ENCODE data around the gene NYAP1. TPM values are rescaled to one million over a fixed set of nuclear protein-coding genes. Genes with fewer than 3 reads are reported as not detected.
"Not testable (repeated sequence)": the region's sequence is repeated elsewhere in the genome, so short reads cannot be mapped to it uniquely, and the experiment has no call there.

The NYAP1 gene
- total RNA-seq, 2 experiments from 2014 or later: 0.66 to 0.75 TPM

- Mint-ChIP-seq H3K27ac (peak overlapping the region; percentile 100), H3K4me1 (ENCODE audit: low read depth) (peaks cover 48% of the 10 kb centered on the region), H3K4me3 (peak overlapping the region; percentile 95), H3K36me3 (ENCODE audit: low read depth) (peaks cover 50% of the 10 kb centered on the region), H3K9me3 (no peaks in the 10 kb centered on the region), H3K27me3 (no peaks in the 10 kb centered on the region)
- intact Hi-C loops (cut with DNase I, micrococcal nuclease): loop anchor here (1.0 to 10.0 kb wide), 5 partner anchors 7 to 819 kb away; partner anchors contain the start of genes GNB2 (in 1 of the 2), TSC22D4 (in 1 of the 2) and ZCWPW1 (in 1 of the 2)
- Histone ChIP-seq H3K4me1 (ENCODE audit: insufficient read depth, low read length) (peaks cover 57% of the 10 kb centered on the region), H3K4me3 (ENCODE audit: low read length) (peak overlapping the region; percentile 67), H3K36me3 (ENCODE audit: insufficient read depth, low read length) (peaks cover 30% of the 10 kb centered on the region), H3K27ac (ENCODE audit: low read depth in 1 of 2, low read length in 2 of 2) (peak overlapping the region; percentile 87 to 90), H3K9me3 (ENCODE audit: control insufficient read depth in 1 of 2, insufficient read depth in 1 of 2, low read length in 2 of 2) (no peaks in the 10 kb centered on the region), H3K27me3 (ENCODE audit: control insufficient read depth in 1 of 2, insufficient read depth in 2 of 2, low read length in 2 of 2) (no peaks in the 10 kb centered on the region)
- ATAC-seq (ENCODE audit: poor library complexity) (peak; percentile 48), DNase-seq (peak; percentile 29 to 77 (median 48))
- TF ChIP-seq CTCF (IDR thresholded peaks at IDR 0.05): no peak
- ChIA-PET CTCF (interaction anchor here (1.4 kb wide), 1 partner anchor 15 kb away, joined by 5 read pairs; no protein-coding TSS in a partner anchor), POLR2A (interaction anchor here (0.9 to 6.0 kb wide), 15 partner anchors 6 to 335 kb away, joined by 3 to 84 read pairs (median 6); partner anchors contain the start of genes AGFG2, FBXO24, LAMTOR4 and LRCH4)
Measured at GRCh38 chr7:100435401-100436304, 48.1 kb upstream of the NYAP1 start.

DNA sequence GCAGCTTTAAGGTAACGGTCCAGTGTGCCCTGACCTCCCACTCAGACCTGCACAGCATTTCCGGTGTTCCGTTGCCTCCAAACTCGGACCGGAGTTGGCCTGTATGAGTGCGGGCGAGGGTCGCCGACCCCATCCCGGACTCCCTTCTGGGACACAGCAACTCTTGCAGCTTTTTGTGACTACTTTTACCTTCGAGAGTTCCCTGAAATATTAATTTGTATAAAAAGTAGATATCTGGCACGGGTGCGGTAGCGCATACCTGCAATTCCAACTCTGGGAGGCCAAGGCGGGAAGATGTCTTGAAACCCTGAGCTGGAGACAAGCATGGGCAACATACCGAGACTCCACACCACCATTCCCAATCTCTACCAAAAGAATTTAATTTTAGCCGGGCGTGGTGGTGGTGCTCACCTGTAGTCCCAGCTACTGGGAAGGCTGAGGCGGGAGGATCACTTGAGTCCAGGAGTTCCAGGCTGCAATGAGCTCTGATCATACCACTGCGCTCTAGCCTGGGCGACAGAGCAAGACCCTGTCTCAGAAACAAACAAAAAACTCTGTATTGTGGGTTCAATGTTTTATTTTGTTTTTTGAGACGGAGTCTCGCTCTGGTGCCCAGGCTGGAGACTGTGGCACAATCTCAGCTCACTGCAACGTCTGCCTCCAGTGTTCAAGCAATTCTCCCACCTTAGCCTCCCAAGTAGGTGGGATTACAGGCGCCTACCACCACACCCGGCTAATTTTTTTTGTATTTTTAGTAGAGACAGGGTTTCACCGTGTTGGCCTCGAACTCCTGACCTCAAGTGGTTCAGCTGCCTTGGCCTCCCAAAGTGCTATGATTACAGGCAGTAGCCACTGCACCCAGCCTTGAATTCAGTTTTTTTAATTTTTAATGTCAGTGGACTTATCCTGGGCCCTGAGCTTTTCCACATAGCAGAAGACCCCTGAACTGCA lies 46.3 kb upstream of the NYAP1 start:
- H3K4me1 ChIP-seq (ENCODE audit: insufficient read depth, low read length): peaks cover 39% of the 10 kb centered on the region
- Mint-ChIP-seq H3K4me3 (peak overlapping the region; percentile 34), H3K27ac (no peak overlapping the region), H3K36me3 (ENCODE audit: low read depth) (peaks cover 38% of the 10 kb centered on the region), H3K9me3 (no peaks in the 10 kb centered on the region), H3K27me3 (no peaks in the 10 kb centered on the region), H3K4me1 (ENCODE audit: low read depth) (peaks cover 36% of the 10 kb centered on the region)
- H3K27ac ChIP-seq (ENCODE audit: low read depth in 1 of 2, low read length in 2 of 2): no peak overlapping the region
- POLR2A ChIA-PET: interaction anchor here (0.5 to 6.0 kb wide), 22 partner anchors 8 to 452 kb away, joined by 3 to 84 read pairs (median 4); partner anchors contain the start of genes AGFG2, FBXO24, GIGYF1 and LRCH4
- no peaks in the 10 kb centered on the region for H3K27me3 ChIP-seq (ENCODE audit: control insufficient read depth in 1 of 2, insufficient read depth in 2 of 2, low read length in 2 of 2)
- CTCF ChIA-PET: interaction anchor here (1.4 kb wide), 1 partner anchor 13 kb away, joined by 5 read pairs; no protein-coding TSS in a partner anchor
- ATAC-seq (ENCODE audit: poor library complexity): no peak
- no peak for TF ChIP-seq CTCF (IDR thresholded peaks at IDR 0.05)
- peak overlapping the region; percentile 67 for H3K4me3 ChIP-seq (ENCODE audit: low read length)
- intact Hi-C loops (cut with DNase I, micrococcal nuclease): loop anchor here (1.0 to 10.0 kb wide), 5 partner anchors 13 to 817 kb away; partner anchors contain the start of genes GNB2 (in 1 of the 2), NYAP1 (in 1 of the 2) and TSC22D4 (in 1 of the 2)
- H3K9me3 ChIP-seq (ENCODE audit: control insufficient read depth in 1 of 2, insufficient read depth in 1 of 2, low read length in 2 of 2): no peaks in the 10 kb centered on the region
- peaks cover 21% of the 10 kb centered on the region for H3K36me3 ChIP-seq (ENCODE audit: insufficient read depth, low read length)
- DNase-seq: peak in 1 of 14 experiments; percentile 47

GRCh38 chr7:100438172-100438571 lies 45.6 kb upstream of the NYAP1 start:
- no peak overlapping the region for H3K4me3 ChIP-seq (ENCODE audit: low read length)
- no peaks in the 10 kb centered on the region for H3K27me3 Mint-ChIP-seq
- H3K27ac ChIP-seq (ENCODE audit: low read depth in 1 of 2, low read length in 2 of 2): no peak overlapping the region
- H3K9me3 Mint-ChIP-seq: no peaks in the 10 kb centered on the region
- H3K9me3 ChIP-seq (ENCODE audit: control insufficient read depth in 1 of 2, insufficient read depth in 1 of 2, low read length in 2 of 2): no peaks in the 10 kb centered on the region
- no peaks in the 10 kb centered on the region for H3K27me3 ChIP-seq (ENCODE audit: control insufficient read depth in 1 of 2, insufficient read depth in 2 of 2, low read length in 2 of 2)
- H3K4me1 ChIP-seq (ENCODE audit: insufficient read depth, low read length): peaks cover 33% of the 10 kb centered on the region
- ChIA-PET POLR2A (interaction anchor here (6.0 kb wide), 1 partner anchor 9 kb away, joined by 84 read pairs; the partner anchor contains the start of genes MEPCE and ZCWPW1), CTCF (no interaction called here)
- H3K36me3 Mint-ChIP-seq (ENCODE audit: low read depth): peaks cover 30% of the 10 kb centered on the region
- no peak for TF ChIP-seq CTCF (IDR thresholded peaks at IDR 0.05)
- H3K4me1 Mint-ChIP-seq (ENCODE audit: low read depth): peaks cover 29% of the 10 kb centered on the region
- peaks cover 14% of the 10 kb centered on the region for H3K36me3 ChIP-seq (ENCODE audit: insufficient read depth, low read length)
- no peak for DNase-seq
- peak overlapping the region; percentile 66 for H3K4me3 Mint-ChIP-seq
- ATAC-seq (ENCODE audit: poor library complexity): no peak
- peak overlapping the region; percentile 24 for H3K27ac Mint-ChIP-seq
- intact Hi-C loops (cut with DNase I, micrococcal nuclease): loop anchor here in 1 of 2 experiments (5.0 to 10.0 kb wide), 2 partner anchors 234 to 817 kb away; partner anchors contain the start of gene GNB2

GRCh38 chr7:100438731-100439130 lies 45.0 kb upstream of the NYAP1 start:
- H3K36me3 Mint-ChIP-seq (ENCODE audit: low read depth): peaks cover 25% of the 10 kb centered on the region
- POLR2A ChIA-PET: interaction anchor here (1.5 to 6.0 kb wide), 2 partner anchors 9 to 148 kb away, joined by 4 to 84 read pairs; partner anchors contain the start of genes FBXO24, LRCH4, MEPCE and ZCWPW1
- intact Hi-C loops (cut with DNase I, micrococcal nuclease): loop anchor here in 1 of 2 experiments (5.0 to 10.0 kb wide), 2 partner anchors 234 to 816 kb away; partner anchors contain the start of gene GNB2
- H3K4me3 ChIP-seq (ENCODE audit: low read length); H3K9me3 Mint-ChIP-seq; ATAC-seq (ENCODE audit: poor library complexity); H3K27ac Mint-ChIP-seq; H3K27me3 ChIP-seq (ENCODE audit: control insufficient read depth in 1 of 2, insufficient read depth in 2 of 2, low read length in 2 of 2); H3K36me3 ChIP-seq (ENCODE audit: insufficient read depth, low read length); H3K4me3 Mint-ChIP-seq; CTCF ChIA-PET; H3K9me3 ChIP-seq (ENCODE audit: control insufficient read depth in 1 of 2, insufficient read depth in 1 of 2, low read length in 2 of 2); H3K27ac ChIP-seq (ENCODE audit: low read depth in 1 of 2, low read length in 2 of 2); DNase-seq; H3K27me3 Mint-ChIP-seq: not testable (repeated sequence)
- peaks cover 27% of the 10 kb centered on the region for H3K4me1 ChIP-seq (ENCODE audit: insufficient read depth, low read length)
- peaks cover 24% of the 10 kb centered on the region for H3K4me1 Mint-ChIP-seq (ENCODE audit: low read depth)

Data from CD4-positive, alpha-beta T cell (primary cell).